NCI-H2227 treated with DMSO at 0.1 percent for 48 hours (cell line): ENCODE results near the gene ADAP2.
"Not testable (repeated sequence)": the region's sequence is repeated elsewhere in the genome, so short reads cannot be mapped to it uniquely, and the experiment has no call there.

Source experiments
- DNase-seq: peaks from one replicate; lab custom pipeline; 2025; lab: John Stamatoyannopoulos, UW

ADAP2 gene, protein sequence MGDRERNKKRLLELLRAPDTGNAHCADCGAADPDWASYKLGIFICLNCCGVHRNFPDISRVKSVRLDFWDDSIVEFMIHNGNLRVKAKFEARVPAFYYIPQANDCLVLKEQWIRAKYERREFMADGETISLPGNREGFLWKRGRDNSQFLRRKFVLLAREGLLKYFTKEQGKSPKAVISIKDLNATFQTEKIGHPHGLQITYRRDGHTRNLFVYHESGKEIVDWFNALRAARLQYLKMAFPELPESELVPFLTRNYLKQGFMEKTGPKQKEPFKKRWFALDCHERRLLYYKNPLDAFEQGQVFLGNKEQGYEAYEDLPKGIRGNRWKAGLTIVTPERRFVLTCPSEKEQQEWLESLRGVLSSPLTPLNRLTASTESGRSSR

DNA sequence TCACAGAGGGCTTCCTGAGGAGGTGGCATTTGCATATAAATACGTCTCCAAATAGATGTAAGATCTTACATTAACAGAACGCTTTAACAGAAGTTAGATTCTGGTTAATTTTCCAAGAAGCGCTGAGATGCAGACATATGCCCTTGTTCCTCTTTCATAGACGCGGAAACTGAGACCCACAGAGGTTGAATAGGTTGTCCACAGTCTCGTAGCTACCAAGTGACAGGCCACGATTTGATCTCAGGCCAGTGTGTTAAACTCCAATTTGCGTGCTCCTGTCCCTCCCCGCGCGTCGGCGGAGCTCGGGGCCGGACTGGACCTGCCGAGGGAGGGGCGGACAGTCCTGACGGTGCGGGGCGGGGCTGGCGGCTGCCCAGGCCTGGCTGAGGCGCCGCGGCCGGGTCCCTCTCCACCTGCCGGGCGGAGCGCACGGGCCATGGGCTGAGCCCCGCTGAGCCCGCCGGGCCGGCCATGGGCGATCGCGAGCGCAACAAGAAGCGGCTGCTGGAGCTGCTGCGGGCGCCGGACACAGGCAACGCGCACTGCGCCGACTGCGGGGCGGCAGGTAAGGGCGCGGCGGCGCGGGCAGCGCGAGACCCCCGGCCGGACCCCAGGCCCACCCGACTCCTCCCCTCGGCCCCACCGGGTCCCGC, at the start of gene ADAP2:
ADAP2 (plus strand) TSS at position 402 of the 653 bp plus-strand sequence; CDS start at position 472, 70 bp downstream.
- DNase-seq: peak; percentile 6

DNA sequence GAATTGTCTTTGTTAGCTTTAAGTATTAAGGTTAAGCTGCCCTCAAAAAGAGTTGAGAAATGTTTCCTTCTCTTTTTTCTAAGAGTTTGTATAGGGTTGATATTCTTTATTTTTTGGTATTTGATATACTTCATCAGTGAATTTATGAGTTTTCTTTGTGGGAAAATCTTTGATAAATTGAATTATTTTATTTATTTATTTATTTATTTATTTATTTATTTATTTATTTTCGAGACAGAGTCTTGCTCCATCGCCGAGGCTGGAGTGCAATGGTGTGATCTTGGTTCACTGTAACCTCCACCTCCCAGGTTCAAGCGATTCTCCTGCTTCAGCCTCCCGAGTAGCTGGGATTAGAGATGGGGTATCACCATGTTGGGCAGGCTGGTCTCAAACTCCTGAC, 35.6 kb upstream of the ADAP2 start:
- no peak for DNase-seq

DNA sequence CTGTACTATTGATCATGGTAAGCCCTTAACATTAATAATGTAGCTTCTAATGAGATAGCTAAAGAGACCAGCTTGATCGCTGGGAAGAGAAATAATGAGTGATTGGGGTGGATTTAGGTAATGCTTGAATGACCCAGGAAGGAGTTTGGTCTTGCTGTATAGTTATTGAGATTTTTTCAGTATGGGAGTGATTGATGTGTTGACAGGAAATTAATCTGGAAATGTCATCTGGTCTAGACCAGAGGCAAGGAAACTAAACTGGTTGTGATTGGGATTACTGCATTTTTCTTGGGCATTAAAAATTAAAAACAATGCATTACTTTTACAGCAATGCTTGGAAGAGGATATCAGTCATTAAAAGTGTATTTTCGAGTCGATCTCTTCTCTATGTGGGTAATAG, 27.5 kb upstream of the ADAP2 start:
- no peak for DNase-seq

DNA sequence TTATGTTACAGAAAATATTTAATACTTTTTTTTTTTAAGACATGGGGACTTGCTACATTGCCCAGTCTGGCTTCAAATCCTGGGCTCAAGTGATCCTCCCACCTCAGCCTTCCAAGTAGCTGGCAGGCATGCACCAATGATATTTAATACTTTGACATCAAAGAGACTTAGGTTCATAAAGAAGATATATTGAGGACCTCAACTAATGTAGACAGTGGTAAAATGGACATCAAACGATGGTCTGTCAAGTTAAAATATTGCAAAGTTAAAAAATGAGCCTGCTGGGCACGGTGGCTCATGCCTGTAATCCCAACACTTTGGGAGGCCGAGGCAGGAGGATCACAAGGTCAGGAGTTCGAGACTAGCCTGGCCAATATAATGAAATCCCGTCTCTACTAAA, 24.4 kb upstream of the ADAP2 start:
- DNase-seq: no peak

DNA sequence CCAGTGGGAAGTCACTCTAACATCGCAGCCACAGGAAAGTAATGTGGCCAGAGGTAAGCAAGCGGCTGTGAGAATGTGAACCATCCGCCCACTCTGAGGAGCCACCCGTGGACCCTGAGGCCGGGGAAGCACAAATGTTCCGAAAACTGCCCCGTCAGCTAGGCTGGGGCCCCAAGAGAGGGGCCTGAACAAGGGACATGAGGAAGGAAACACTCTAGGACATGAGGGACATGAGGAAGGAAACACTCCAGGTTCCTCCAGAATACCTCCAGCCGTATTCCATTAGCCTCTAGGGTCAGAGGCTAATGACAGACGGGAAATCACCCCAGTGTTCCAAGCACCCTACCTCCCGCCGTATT, 16.0 kb upstream of the ADAP2 start:
- no peak for DNase-seq

DNA sequence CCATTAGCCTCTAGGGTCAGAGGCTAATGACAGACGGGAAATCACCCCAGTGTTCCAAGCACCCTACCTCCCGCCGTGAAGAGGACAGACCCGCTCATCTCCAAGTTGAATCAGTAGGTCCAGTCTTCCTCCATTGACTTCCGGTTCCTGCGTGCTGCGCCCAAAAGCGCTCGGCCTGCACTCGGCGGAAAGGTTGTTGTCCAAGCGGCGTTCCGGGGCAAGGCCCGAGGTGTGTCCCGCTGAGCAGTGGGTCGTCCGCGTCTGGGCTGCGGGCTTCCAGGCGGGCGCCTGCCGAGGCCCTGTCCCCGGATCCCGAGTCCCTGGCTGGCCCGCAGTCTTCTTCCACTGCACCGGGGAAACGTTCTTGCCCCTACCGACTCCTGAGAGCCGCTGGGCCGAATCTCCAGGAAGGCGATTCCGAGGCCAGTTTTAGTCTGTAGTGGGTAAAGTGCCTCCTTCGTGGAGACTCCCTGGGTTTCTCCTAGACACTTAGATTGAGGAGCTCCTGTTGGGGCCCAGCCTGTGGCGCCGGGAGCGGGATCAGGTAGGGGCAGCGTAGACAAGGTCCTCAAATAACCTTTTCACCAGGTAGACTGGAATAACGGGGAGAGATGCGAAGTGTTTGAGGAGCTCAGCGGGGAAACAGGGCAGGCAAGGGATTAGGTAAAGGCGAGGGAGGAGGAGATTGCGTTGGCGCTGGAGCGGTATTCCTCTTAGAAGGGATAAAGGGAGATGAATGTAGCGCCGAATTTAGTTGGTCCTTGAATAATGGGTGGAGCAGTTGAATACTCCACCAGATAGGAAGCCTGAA, 15.4 kb upstream of the ADAP2 start, which contains the start of gene TEFM:
TEFM (minus strand) TSS at position 138 of the 811 bp plus-strand sequence; CDS start at position 98, 40 bp downstream.
- peak; percentile 85 for DNase-seq

DNA sequence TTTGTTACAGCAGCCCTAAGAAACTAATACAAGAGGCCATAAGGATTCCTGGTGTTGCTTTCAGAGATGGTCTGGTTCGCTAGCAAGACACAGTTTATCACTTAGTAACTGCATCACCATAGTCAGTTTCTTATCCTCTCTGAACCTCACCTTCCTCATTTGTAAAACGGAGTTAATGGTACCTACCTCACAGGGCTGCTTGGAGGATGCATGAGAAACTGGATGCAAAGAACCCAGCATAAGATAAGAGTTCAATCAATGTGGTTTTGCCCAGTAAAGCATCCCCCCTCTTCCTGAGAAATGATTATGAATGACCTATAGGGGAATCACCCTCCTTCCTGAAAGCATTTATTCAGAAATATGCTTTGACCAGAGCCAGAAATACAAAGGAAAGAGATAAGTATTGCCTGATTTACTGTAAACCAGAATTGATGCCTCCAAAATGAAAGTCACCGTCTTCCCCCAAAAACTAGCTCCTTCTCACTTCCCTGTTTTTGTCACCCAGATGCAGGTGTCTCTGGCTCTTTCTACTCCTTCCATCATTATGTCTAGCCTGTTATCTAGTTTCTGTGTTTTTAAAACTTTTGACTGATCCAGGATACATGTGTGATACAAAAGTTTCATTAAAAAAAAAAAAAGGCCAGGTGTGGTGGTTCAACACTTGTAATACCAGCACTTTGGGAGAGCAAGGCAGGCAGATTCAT, 12.9 kb upstream of the ADAP2 start:
- no peak for DNase-seq

DNA sequence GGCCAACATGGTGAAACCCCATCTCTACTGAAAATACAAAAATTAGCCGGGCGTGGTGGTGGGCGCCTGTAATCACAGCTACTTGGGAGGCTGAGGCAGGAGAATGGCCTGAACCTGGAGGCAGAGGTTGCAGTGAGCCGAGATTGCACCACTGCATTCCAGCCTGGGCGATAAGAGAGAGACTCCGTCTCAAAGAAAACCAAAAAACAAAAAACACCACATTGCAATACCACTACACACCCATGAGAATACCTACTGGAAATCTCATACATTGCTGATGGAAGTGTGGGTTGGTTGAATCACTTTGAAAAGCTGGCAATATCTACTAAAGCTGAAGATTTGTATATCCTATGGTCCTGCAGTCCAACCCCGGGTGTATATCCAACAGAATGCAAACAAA, 11.6 kb upstream of the ADAP2 start:
- DNase-seq: not testable (repeated sequence)

DNA sequence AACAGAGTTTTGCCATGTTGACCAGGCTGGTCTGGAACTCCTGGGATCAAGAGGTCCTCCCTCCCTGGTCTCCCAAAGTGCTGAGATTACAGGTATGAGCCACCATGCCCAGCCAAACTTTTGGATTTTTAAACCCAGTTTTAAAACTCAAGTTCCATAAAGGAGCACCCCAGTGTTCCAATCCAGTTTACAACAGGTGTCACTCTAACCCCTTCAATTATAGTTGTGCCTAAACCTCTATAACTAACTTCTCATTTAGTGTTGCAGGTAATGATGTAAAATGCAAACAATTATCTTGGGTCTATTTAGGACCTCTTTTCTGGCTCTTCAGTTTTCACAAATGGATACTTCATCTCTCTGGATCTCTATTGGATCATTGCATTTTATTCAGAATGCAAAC, 7.8 kb upstream of the ADAP2 start:
- no peak for DNase-seq

DNA sequence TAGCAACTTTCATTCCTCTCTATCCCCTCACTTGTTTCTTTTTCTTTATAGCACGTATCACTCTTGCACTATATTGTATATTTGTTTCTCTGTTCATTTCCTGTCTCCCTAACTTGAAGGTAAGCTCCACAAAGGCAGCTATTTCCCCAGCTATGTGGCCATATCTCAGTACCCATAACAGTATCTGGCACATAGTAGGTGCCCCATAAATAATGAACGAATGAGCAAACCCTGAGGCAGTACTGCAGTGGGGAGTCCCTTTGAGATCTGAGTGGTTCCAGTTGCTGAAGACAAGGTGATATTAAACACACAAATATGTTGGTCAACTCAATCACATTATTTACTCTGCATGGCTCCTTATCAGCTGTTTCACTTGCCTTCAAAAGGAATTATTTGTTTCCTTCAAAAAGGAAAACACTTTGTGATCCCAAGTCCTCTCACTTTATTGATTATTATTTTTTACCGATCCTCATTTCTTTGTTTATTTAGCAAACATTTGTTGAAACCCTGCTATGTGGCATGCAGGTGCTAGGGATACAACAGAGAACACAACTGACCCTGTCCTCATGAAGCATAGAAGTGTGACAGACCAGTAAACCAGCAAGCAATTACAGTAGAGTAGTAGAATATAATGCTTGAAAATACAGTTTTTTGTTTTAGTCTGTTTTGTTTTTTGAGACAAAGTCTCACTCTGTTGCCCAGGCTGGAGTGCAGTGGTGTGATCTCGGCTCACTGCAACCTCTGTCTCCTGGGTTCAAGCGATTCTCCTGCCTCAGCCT, 5.7 kb upstream of the ADAP2 start:
- DNase-seq: no peak

DNA sequence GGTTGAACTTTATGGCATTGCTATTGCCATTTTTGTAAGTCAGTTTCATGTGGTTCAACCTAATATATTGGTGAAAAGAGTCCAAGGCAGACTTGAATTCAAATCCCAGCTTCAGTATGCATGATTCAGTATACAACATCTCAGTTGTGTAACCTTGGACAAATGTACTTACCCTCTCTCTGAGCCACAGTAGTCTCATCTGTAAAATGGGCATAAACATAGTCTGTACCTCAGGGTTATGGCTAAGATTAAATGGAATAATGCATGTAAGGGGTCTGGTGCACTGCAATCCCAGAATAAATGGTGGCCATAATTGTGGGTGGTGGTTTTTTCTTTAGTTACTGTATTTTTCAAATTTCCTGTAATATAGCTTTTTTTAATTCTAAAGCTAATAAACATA, 4.7 kb upstream of the ADAP2 start:
- no peak for DNase-seq

DNA sequence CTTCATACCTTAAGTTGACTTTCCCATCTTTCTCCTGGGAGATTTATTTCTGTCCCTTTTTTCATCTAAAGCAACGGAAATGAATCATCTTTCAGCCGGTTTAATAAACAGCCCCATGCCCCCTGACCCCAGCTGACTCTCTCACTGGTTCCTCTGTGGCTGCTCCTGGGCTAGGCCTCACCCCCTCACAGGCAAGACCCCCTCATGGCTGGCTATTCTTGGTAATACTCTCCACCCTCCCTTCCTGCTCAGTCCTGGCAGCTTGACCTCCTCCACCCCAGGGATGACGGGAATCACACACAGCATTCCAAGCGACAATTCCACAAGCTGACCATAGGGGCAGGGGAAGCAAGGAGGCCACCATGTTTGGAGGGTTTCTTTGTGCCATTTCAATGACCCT, 1.5 kb upstream of the ADAP2 start:
- no peak for DNase-seq

DNA sequence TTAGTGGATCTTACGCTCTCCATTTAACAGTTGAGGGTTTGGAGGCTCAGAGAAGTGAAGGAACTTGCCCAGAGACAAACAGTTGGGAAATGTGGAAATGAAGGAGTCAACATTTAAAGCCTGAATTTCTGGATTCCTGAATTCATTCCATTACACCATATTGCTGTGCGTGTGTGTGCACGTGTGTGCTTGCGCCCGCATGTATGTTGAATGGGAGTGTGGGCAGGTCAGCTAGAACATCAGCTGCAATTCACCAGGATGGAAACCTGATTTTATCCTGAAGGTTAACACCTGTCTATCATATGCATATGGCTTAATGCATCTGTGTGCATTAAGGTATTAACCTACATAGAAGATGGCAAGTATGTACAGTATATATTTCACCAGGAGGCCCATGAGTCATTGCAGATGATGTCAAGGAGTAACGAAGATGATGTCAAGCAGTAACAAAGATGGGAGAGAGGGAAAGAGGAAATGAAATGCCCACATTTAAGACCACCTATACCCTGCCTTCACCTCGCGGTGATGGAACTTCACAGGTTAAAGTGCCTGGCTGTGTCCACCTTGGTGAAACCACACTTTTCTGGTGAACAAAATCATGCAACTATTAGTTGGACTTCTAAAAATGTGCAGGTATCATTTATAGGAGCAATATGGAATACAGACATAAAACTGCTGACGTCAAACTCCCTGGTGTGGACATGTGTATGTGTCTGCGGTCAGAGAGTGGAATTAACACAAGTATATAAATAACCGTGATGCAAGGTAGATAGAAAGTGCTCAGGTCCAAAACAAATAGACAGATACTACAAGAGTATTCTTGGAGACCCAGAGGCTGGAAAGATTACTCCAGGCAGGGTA, 832 bp upstream of the ADAP2 start:
- no peak for DNase-seq

DNA sequence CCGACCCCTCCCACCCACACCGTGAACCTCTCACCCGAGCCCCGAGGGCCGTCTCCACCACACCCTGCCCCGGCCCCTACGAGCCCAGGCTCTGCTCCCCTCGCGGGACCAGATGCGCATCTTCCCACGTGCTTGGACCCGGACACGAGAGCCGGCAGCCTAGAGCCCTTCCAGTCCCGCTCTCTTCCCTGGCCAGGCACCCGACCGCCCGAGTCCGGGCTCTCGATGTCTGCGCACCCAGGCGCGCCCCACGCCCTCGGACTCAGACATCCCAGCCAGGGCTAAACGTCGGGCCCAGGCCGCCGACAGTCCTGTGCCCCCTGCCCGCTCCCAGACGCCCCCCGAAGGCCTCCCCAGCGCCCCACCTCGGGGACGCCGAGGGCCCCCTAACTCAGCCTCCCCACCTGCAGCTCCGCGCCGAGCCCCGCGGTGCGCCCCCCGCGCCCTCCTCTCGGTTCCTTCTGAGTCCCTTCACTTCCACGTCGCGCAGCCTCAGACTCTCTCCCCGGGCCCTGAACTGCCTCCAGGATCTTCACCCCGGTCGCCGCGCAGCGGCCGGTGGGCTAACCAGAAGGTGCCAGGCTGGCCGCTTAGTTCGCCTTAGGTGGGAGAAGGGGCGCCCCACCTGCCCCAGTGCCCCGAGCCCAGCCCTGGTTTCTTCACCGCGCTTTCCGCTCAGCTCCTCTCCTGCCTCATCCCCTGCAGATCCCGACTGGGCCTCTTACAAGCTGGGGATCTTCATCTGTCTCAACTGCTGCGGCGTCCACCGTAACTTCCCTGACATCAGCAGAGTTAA, 688 bp downstream of the ADAP2 start:
- no peak for DNase-seq

DNA sequence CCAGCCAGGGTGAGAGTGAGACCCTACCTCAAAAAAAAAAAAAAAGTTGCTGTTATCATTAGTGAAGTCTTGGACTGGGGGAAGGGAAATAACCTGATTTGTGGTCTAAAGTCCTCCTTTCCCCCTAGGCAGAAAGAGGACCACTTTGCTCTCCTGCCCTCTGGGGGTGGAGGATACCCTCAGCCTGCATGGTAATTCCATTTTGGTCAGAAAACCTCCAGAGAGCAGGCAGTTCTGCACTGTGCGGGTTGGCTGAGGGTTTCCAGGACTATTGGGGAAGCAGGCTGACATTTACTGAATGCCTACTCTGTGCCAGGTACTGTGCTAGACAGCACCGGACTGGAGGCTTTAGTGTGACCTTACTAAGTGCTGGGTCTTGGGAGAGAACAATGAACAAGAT, 2.6 kb downstream of the ADAP2 start:
- DNase-seq: no peak

DNA sequence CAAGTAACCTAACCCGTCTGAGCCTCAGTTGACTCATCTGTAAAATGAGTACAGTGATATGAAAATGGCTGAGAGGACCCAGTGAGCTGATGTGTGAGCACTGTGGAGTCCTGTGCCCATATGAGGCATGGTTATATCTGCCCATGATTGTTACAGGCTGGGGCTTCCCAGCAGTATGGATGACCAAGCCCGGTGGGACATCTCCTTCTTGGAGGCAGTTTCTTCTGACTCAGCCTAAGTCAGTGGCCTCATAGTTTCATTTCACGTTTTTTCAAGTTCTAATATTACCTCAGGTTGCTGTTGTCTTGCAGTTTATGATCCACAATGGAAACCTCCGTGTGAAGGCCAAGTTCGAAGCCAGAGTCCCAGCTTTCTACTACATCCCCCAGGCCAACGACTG, 4.8 kb downstream of the ADAP2 start:
- no peak for DNase-seq

DNA sequence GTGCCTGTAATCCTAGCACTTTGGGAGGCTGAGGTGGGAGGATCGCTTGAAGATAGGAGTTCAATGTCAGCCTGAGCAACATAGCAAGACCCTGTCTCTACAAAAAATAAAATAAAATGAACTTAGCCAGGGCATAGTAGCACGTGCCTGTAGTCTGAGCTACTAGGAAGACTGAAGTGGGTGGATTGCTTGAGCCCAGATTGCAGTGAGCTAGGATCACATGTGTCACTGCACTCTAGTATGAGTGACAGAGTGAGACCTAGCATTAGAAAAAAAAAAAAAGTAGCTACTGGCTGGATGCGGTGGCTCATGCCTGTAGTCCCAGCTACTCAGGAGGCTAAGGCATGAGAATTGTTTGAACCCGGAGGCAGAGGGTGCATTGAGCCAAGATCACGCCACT, 6.0 kb downstream of the ADAP2 start:
- DNase-seq: no peak

DNA sequence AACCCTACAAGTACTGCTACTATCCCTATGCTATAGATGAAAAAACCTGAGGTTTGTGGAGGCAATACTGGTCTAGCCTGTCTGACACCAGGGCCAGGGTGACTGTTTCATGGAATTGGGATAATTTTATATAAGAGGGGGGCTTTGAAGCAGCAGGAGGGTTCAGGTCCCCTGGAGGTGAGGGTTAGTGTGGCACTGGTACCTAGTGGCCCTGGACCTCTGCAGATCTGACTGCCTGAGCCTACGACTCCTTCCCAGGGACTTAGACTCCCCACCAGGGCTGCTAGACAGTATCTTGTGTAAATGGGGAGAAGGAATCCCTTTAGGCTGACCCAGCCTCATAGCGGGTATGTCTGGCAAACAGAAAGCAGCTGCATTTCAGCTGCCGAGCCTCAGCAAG, 6.8 kb downstream of the ADAP2 start:
- DNase-seq: no peak

DNA sequence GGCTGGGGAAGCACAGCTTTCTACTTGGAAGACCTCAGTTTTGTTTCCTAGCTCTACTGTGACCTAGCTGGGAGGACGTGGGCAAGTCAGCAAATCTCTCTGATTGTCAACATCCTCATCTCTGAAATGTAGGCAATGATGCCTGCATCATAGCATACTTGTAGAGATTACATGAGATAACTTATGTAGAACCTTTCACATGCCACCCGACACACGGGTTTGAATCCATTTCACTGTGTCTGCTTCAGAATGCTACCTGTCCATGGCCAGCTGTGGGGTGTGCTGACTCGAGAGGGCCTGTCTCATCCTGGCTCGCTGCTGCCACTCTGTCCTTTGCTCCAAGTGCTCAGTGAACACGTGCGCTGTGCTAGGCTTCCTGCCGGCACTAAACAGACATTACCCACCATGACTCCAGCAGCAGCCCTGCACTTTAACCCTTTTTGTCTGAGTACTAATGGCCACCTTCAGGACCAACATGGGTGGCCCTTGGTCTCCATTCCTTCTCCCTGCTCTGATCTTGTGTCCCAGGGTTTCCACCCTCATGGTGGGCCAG, 7.4 kb downstream of the ADAP2 start:
- DNase-seq: no peak
